ENCODE measurements around the gene SMAD3. TPM values are rescaled to one million over a fixed set of nuclear protein-coding genes. Genes with fewer than 3 reads are reported as not detected.

The SMAD3 gene
- total and polyA plus RNA-seq, 3 experiments from 2014 or later = 30.2 to 34.2 (median 31.7) TPM

DNA sequence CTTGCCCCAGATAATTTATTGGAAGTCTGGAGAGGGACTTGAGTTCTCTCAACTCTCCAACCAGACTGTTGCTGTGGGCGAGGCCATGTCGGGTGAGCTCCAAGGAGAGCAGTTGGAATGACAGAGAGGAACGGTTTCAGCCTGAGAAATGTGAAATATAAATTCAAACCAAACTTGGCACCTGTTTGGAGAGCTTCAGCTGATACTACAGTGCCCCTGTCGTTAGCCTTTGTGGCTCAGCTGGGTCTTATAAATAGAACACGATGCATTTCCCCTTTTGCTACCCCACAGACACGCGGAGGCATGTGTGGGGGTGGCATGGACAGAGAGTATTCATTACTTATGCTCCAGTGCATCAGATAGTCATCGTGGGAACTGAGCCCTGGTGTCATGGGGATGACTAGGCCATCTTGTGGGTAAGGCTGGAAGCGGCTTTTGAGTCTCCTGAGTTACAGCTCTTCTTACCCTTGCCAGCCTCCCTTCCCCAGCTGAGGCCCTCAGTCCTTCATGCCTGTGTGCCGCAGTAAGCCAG, 15.6 kb downstream of the SMAD3 start:
- no peaks in the 10 kb centered on the region for H3K27me3 Mint-ChIP-seq
- peak in 1 of 5 donors; percentile 60 for DNase-seq

DNA sequence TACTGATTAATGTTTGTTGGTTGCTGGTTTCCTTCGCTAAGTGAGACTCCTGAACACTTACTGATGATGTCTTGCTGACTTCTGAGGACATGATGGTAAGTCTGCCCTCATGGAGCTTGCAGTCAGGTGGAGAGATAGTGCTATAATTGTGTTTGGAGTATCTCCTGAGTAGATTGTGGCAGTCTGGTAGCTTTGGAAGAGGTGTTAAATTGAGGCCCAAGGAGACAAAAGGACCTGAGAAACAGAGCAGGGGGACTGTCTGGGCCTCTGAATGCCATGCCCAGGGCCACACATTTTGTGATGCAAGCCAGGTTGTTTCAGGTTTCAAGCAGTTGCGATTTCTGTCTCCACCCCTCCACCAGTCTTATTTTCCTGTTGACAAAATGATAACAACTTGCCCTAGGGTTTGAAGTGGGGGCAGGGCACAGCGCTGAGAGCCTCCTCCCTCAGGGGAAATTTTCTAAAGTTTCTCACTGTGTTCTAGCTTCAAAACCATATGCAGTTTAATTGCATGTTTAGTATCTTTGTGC, 16.7 kb downstream of the SMAD3 start:
- Mint-ChIP-seq H3K36me3 (peaks cover 0 to 58% (median 5%) of the 10 kb centered on the region in 3 donors), H3K27me3 (no peaks in the 10 kb centered on the region), H3K9me3 (no peaks in the 10 kb centered on the region), H3K4me1 (peaks cover 95 to 98% (median 97%) of the 10 kb centered on the region in 3 donors), H3K27ac (peak overlapping the region; percentile 82 to 96 (median 92)), H3K4me3 (peak overlapping the region; percentile 73 to 88 (median 83))
- H3K27me3 ChIP-seq (ENCODE audit: insufficient read depth, low read length, poor library complexity, severe bottlenecking) = no peaks in the 10 kb centered on the region
- CTCF ChIA-PET = interaction anchor here (0.9 to 6.3 kb wide), 7 partner anchors 9 to 43 kb away, joined by 3 to 62 read pairs (median 4); partner anchors contain the start of gene SMAD3
- POLR2A ChIA-PET = interaction anchor here (0.7 to 4.1 kb wide), 8 partner anchors 9 to 107 kb away, joined by 3 to 25 read pairs (median 6); partner anchors contain the start of gene SMAD3
- peak overlapping the region; percentile 13 for H3K4me3 ChIP-seq (ENCODE audit: low read length)
- H3K27ac ChIP-seq (ENCODE audit: low read depth, low read length) = peak overlapping the region; percentile 21
- H3K4me1 ChIP-seq (ENCODE audit: insufficient read depth, low read length) = peaks cover 91% of the 10 kb centered on the region
- H3K36me3 ChIP-seq (ENCODE audit: insufficient read depth, low read length) = no peaks in the 10 kb centered on the region
- peak in 3 of 5 donors; percentile 35 to 79 (median 62) for DNase-seq
- H3K9me3 ChIP-seq (ENCODE audit: low read length) = no peaks in the 10 kb centered on the region

More for the DNA sequence above, 15.6 kb downstream of the SMAD3 start:
- H3K4me1 ChIP-seq (ENCODE audit: insufficient read depth, low read length) = peaks cover 91% of the 10 kb centered on the region
- H3K27ac Mint-ChIP-seq = peak overlapping the region; percentile 89 to 96 (median 92)
- CTCF ChIA-PET = interaction anchor here (0.9 to 6.3 kb wide), 4 partner anchors 11 to 44 kb away, joined by 3 to 62 read pairs (median 20); partner anchors contain the start of gene SMAD3
- peak overlapping the region; percentile 21 to 84 (median 64) for H3K4me3 Mint-ChIP-seq
- H3K9me3 ChIP-seq (ENCODE audit: low read length) = no peaks in the 10 kb centered on the region
- H3K9me3 Mint-ChIP-seq = no peaks in the 10 kb centered on the region
- H3K27me3 ChIP-seq (ENCODE audit: insufficient read depth, low read length, poor library complexity, severe bottlenecking) = no peaks in the 10 kb centered on the region
- no peak overlapping the region for H3K27ac ChIP-seq (ENCODE audit: low read depth, low read length)
- no peaks in the 10 kb centered on the region for H3K36me3 ChIP-seq (ENCODE audit: insufficient read depth, low read length)
- H3K4me3 ChIP-seq (ENCODE audit: low read length) = no peak overlapping the region
- peaks cover under 1 to 58% (median 4%) of the 10 kb centered on the region in 3 donors for H3K36me3 Mint-ChIP-seq
- peaks cover 94 to 98% (median 97%) of the 10 kb centered on the region in 3 donors for H3K4me1 Mint-ChIP-seq
- POLR2A ChIA-PET = interaction anchor here (1.4 to 4.1 kb wide), 3 partner anchors 9 to 17 kb away, joined by 3 to 25 read pairs (median 12); no protein-coding TSS in a partner anchor

GRCh38 chr15:67083135-67083762, 17.8 kb downstream of the SMAD3 start:
- no peaks in the 10 kb centered on the region for H3K9me3 ChIP-seq (ENCODE audit: low read length)
- Mint-ChIP-seq H3K9me3 (no peaks in the 10 kb centered on the region), H3K27ac (peak overlapping the region; percentile 84 to 96 (median 92)), H3K4me3 (peak overlapping the region; percentile 73 to 88 (median 83)), H3K36me3 (peaks cover 0 to 57% (median 5%) of the 10 kb centered on the region in 3 donors), H3K4me1 (peaks cover 95 to 98% (median 97%) of the 10 kb centered on the region in 3 donors), H3K27me3 (no peaks in the 10 kb centered on the region)
- ChIA-PET CTCF (interaction anchor here (1.0 to 6.3 kb wide), 6 partner anchors 7 to 38 kb away, joined by 3 to 62 read pairs (median 8); partner anchors contain the start of gene SMAD3), POLR2A (interaction anchor here (0.6 to 4.1 kb wide), 9 partner anchors 12 to 115 kb away, joined by 3 to 25 read pairs (median 6); partner anchors contain the start of gene SMAD3)
- H3K27me3 ChIP-seq (ENCODE audit: insufficient read depth, low read length, poor library complexity, severe bottlenecking) = no peaks in the 10 kb centered on the region
- no peaks in the 10 kb centered on the region for H3K36me3 ChIP-seq (ENCODE audit: insufficient read depth, low read length)
- no peak overlapping the region for H3K27ac ChIP-seq (ENCODE audit: low read depth, low read length)
- peak overlapping the region; percentile 49 for H3K4me3 ChIP-seq (ENCODE audit: low read length)
- no peak for DNase-seq
- peaks cover 91% of the 10 kb centered on the region for H3K4me1 ChIP-seq (ENCODE audit: insufficient read depth, low read length)

DNA sequence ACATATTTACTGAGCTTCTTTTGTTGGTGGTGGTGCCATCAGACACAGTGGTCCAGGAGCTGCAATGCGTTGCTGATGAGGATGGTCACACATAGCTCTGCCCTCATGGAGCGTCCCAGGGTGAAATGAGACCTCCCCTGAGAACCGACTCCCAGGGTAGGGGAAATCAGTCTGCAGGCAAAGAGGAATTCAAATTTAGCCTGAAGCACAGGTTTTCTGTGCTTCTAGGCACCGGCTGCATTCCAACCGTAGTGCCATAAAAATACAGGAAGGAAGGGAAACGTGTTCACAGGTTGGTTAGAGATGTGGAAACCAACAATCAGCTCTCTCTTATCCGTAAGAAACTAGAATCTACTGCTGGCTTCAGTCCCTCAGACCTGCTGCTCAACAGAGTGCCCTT, 19.2 kb downstream of the SMAD3 start:
- no peak for DNase-seq
- Histone ChIP-seq H3K4me1 (ENCODE audit: insufficient read depth, low read length) (peaks cover 91% of the 10 kb centered on the region), H3K27me3 (ENCODE audit: insufficient read depth, low read length, poor library complexity, severe bottlenecking) (no peaks in the 10 kb centered on the region), H3K9me3 (ENCODE audit: low read length) (no peaks in the 10 kb centered on the region), H3K27ac (ENCODE audit: low read depth, low read length) (no peak overlapping the region), H3K36me3 (ENCODE audit: insufficient read depth, low read length) (no peaks in the 10 kb centered on the region), H3K4me3 (ENCODE audit: low read length) (peak overlapping the region; percentile 1)
- peaks cover 0 to 53% (median 5%) of the 10 kb centered on the region in 3 donors for H3K36me3 Mint-ChIP-seq
- peak overlapping the region in 7 of 8 donors; percentile 60 to 94 (median 82) for H3K27ac Mint-ChIP-seq
- H3K4me1 Mint-ChIP-seq = peaks cover 95 to 99% (median 96%) of the 10 kb centered on the region in 3 donors
- H3K9me3 Mint-ChIP-seq = no peaks in the 10 kb centered on the region
- POLR2A ChIA-PET = interaction anchor here (0.6 to 4.1 kb wide), 6 partner anchors 10 to 36 kb away, joined by 3 to 25 read pairs (median 6); partner anchors contain the start of gene SMAD3
- no peaks in the 10 kb centered on the region for H3K27me3 Mint-ChIP-seq
- peak overlapping the region; percentile 73 to 88 (median 83) for H3K4me3 Mint-ChIP-seq
- CTCF ChIA-PET = interaction anchor here (0.8 to 6.3 kb wide), 4 partner anchors 15 to 46 kb away, joined by 4 to 62 read pairs (median 6); partner anchors contain the start of gene SMAD3

- Histone ChIP-seq H3K27ac (ENCODE audit: low read depth, low read length) (no peak overlapping the region), H3K9me3 (ENCODE audit: low read length) (no peaks in the 10 kb centered on the region), H3K4me1 (ENCODE audit: insufficient read depth, low read length) (peaks cover 91% of the 10 kb centered on the region), H3K36me3 (ENCODE audit: insufficient read depth, low read length) (no peaks in the 10 kb centered on the region), H3K27me3 (ENCODE audit: insufficient read depth, low read length, poor library complexity, severe bottlenecking) (no peaks in the 10 kb centered on the region), H3K4me3 (ENCODE audit: low read length) (no peak overlapping the region)
- DNase-seq = no peak
- H3K4me1 Mint-ChIP-seq = peaks cover 95 to 99% (median 96%) of the 10 kb centered on the region in 3 donors
- POLR2A ChIA-PET = interaction anchor here (0.6 to 1.0 kb wide), 4 partner anchors 13 to 82 kb away, joined by 3 to 5 read pairs (median 3); partner anchors contain the start of gene SMAD3
- H3K36me3 Mint-ChIP-seq = peaks cover 0 to 46% (median 5%) of the 10 kb centered on the region in 3 donors
- CTCF ChIA-PET = interaction anchor here (2.2 to 6.3 kb wide), 2 partner anchors 15 to 16 kb away, joined by 6 to 62 read pairs; partner anchors contain the start of gene SMAD3
- H3K4me3 Mint-ChIP-seq = peak overlapping the region; percentile 57 to 87 (median 82)
- H3K27me3 Mint-ChIP-seq = no peaks in the 10 kb centered on the region
- H3K27ac Mint-ChIP-seq = peak overlapping the region; percentile 54 to 94 (median 84)
- H3K9me3 Mint-ChIP-seq = no peaks in the 10 kb centered on the region
Observed at GRCh38 chr15:67085237-67085817, 19.9 kb downstream of the SMAD3 start.

GRCh38 chr15:67085818-67086636, 20.6 kb downstream of the SMAD3 start:
- Histone ChIP-seq H3K4me3 (ENCODE audit: low read length) (no peak overlapping the region), H3K27ac (ENCODE audit: low read depth, low read length) (no peak overlapping the region)

More at GRCh38 chr15:67085818-67086636, 20.6 kb downstream of the SMAD3 start:
- Histone ChIP-seq H3K9me3 (ENCODE audit: low read length) (no peaks in the 10 kb centered on the region), H3K4me1 (ENCODE audit: insufficient read depth, low read length) (peaks cover 91% of the 10 kb centered on the region), H3K27me3 (ENCODE audit: insufficient read depth, low read length, poor library complexity, severe bottlenecking) (no peaks in the 10 kb centered on the region), H3K36me3 (ENCODE audit: insufficient read depth, low read length) (no peaks in the 10 kb centered on the region)
- CTCF ChIA-PET = interaction anchor here (2.2 to 6.3 kb wide), 2 partner anchors 15 to 16 kb away, joined by 6 to 62 read pairs; partner anchors contain the start of gene SMAD3
- peaks cover 95 to 99% (median 96%) of the 10 kb centered on the region in 3 donors for H3K4me1 Mint-ChIP-seq
- peak in 1 of 5 donors; percentile 57 for DNase-seq
- POLR2A ChIA-PET = interaction anchor here (0.6 to 1.0 kb wide), 5 partner anchors 12 to 82 kb away, joined by 3 to 5 read pairs (median 3); partner anchors contain the start of gene SMAD3
- H3K9me3 Mint-ChIP-seq = no peaks in the 10 kb centered on the region
- peaks cover 0 to 41% (median 2%) of the 10 kb centered on the region in 3 donors for H3K36me3 Mint-ChIP-seq
- H3K27ac Mint-ChIP-seq = peak overlapping the region; percentile 54 to 94 (median 87)
- H3K4me3 Mint-ChIP-seq = peak overlapping the region; percentile 73 to 87 (median 82)
- H3K27me3 Mint-ChIP-seq = no peaks in the 10 kb centered on the region
